GM12864 (cell line): ENCODE results near the gene CD34.

Experiments used
- DNase-seq: peaks from one replicate; pipeline ENCODE4 v3.0.0-alpha.2; 2011; ENCODE audit warnings: low read depth
- H3K4me3 ChIP-seq: 2 replicates; pipeline ENCODE4 v1.5.1; 2011; ENCODE audit warnings: mild to moderate bottlenecking, low read depth, low read length, control low read depth
- CTCF ChIP-seq: IDR thresholded peaks from 2 replicates; pipeline ENCODE4 v1.5.1; 2011; ENCODE audit warnings: low read depth, mild to moderate bottlenecking, moderate library complexity, low read length, control low read depth, inconsistent platforms; ENCODE audit errors: missing control alignments

CD34 gene

GRCh38 chr1:207858281-207858680 is 52.6 kb downstream of the CD34 start:
- no peak overlapping the region for H3K4me3 ChIP-seq
- no peak for DNase-seq
- no peak for TF ChIP-seq CTCF

- H3K4me3 ChIP-seq = no peak overlapping the region
- TF ChIP-seq CTCF = no peak
Observed at GRCh38 chr1:207857447-207857846, 53.5 kb downstream of the CD34 start.

GRCh38 chr1:207856276-207857023 is 54.5 kb downstream of the CD34 start:
- DNase-seq = no peak
- no peak for TF ChIP-seq CTCF
- no peak overlapping the region for H3K4me3 ChIP-seq

More at GRCh38 chr1:207857447-207857846, 53.5 kb downstream of the CD34 start:
- no peak for DNase-seq

GRCh38 chr1:207854001-207854400 is 56.9 kb downstream of the CD34 start:
- DNase-seq = no peak
- no peak overlapping the region for H3K4me3 ChIP-seq
- TF ChIP-seq CTCF = no peak

- no peak overlapping the region for H3K4me3 ChIP-seq
- no peak for TF ChIP-seq CTCF
- DNase-seq = no peak
Observed at GRCh38 chr1:207853372-207853757, 57.6 kb downstream of the CD34 start.

- no peak for TF ChIP-seq CTCF
- DNase-seq = no peak
- H3K4me3 ChIP-seq = no peak overlapping the region
Observed at GRCh38 chr1:207852576-207853371, 58.2 kb downstream of the CD34 start.
